ENCODE measurements around the gene DNAJC9.
A peak's percentile ranks its signal among the peaks of the same experiment; 100 is the strongest.

The DNAJC9 gene

DNA sequence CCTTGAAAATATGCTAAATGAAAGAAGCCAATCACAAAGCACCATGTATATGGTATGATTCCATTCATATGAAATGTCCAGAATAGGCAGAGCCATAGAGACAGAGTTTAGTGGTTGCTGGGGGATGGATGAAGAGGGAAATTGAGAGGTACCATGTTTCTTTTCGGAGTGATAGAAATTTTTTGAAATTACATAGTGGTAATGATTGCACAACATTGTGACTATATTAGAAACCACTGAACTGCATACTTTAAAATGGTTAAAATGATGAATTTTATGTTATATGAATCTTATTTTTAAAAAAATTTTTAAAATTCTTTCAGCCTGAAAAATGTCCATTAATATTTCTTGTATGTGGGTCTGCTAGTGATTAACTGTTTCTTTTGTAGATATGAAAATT lies 26.1 kb downstream of the DNAJC9 start:
- Histone ChIP-seq H3K27me3 (ENCODE audit: insufficient read depth, low read length) (no peaks in the 10 kb centered on the region), H3F3A (ENCODE audit: insufficient read depth, low read length) (no peaks in the 10 kb centered on the region), H3K36me3 (ENCODE audit: insufficient read depth, low read length) (peaks cover 7% of the 10 kb centered on the region), H2AFZ (ENCODE audit: low read length) (no peak overlapping the region), H3K79me2 (ENCODE audit: insufficient read depth, low read length) (no peaks in the 10 kb centered on the region), H3K9ac (ENCODE audit: low read length) (no peak overlapping the region), H3K4me2 (ENCODE audit: low read length) (no peak overlapping the region), H4K20me1 (ENCODE audit: insufficient read depth, low read length) (no peaks in the 10 kb centered on the region), H3K9me3 (ENCODE audit: low read length) (no peaks in the 10 kb centered on the region), H3K4me1 (ENCODE audit: insufficient read depth, low read length, severe bottlenecking) (no peaks in the 10 kb centered on the region), H3K9me2 (ENCODE audit: low read depth, low read length) (no peaks in the 10 kb centered on the region), H3K4me3 (ENCODE audit: low read depth, low read length, poor library complexity, severe bottlenecking) (no peak overlapping the region), H3K27ac (ENCODE audit: low read depth, low read length, poor library complexity, severe bottlenecking) (no peak overlapping the region)
- no peak for TF ChIP-seq EZH2 (IDR thresholded peaks at IDR 0.05; ENCODE audit: borderline replicate concordance, low read length)
- no peak for TF ChIP-seq CTCF (IDR thresholded peaks at IDR 0.05; ENCODE audit: low read length)

DNA sequence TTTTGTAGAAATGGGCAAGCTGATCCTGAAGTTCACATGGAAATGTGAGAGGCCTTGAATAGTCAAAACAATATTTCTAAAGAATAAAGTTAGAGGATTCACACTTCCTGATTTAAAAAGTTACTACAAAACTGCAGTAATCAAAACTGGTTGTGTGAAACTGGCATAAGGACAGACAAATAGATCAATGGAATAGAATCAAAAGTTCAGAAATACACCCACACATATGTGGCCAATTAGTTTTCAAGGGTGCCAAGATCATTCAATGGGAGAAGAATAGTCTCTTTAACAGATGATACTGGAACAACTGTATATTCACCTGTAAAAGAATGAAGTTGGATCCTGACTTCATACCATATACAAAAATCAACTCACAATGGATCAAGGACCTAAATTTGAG lies 27.7 kb downstream of the DNAJC9 start:
- no peaks in the 10 kb centered on the region for H3F3A ChIP-seq (ENCODE audit: insufficient read depth, low read length)
- H3K9me3 ChIP-seq (ENCODE audit: low read length) = no peaks in the 10 kb centered on the region
- TF ChIP-seq CTCF (IDR thresholded peaks at IDR 0.05; ENCODE audit: low read length) = no peak
- no peak for TF ChIP-seq EZH2 (IDR thresholded peaks at IDR 0.05; ENCODE audit: borderline replicate concordance, low read length)
- H3K9ac ChIP-seq (ENCODE audit: low read length) = no peak overlapping the region
- no peaks in the 10 kb centered on the region for H3K4me1 ChIP-seq (ENCODE audit: insufficient read depth, low read length, severe bottlenecking)
- H3K9me2 ChIP-seq (ENCODE audit: low read depth, low read length) = no peaks in the 10 kb centered on the region
- H3K36me3 ChIP-seq (ENCODE audit: insufficient read depth, low read length) = peaks cover 7% of the 10 kb centered on the region
- H4K20me1 ChIP-seq (ENCODE audit: insufficient read depth, low read length) = no peaks in the 10 kb centered on the region
- H3K79me2 ChIP-seq (ENCODE audit: insufficient read depth, low read length) = no peaks in the 10 kb centered on the region
- H3K27ac ChIP-seq (ENCODE audit: low read depth, low read length, poor library complexity, severe bottlenecking) = no peak overlapping the region
- H3K4me2 ChIP-seq (ENCODE audit: low read length) = no peak overlapping the region
- no peak overlapping the region for H2AFZ ChIP-seq (ENCODE audit: low read length)
- no peak overlapping the region for H3K4me3 ChIP-seq (ENCODE audit: low read depth, low read length, poor library complexity, severe bottlenecking)
- H3K27me3 ChIP-seq (ENCODE audit: insufficient read depth, low read length) = no peaks in the 10 kb centered on the region

DNA sequence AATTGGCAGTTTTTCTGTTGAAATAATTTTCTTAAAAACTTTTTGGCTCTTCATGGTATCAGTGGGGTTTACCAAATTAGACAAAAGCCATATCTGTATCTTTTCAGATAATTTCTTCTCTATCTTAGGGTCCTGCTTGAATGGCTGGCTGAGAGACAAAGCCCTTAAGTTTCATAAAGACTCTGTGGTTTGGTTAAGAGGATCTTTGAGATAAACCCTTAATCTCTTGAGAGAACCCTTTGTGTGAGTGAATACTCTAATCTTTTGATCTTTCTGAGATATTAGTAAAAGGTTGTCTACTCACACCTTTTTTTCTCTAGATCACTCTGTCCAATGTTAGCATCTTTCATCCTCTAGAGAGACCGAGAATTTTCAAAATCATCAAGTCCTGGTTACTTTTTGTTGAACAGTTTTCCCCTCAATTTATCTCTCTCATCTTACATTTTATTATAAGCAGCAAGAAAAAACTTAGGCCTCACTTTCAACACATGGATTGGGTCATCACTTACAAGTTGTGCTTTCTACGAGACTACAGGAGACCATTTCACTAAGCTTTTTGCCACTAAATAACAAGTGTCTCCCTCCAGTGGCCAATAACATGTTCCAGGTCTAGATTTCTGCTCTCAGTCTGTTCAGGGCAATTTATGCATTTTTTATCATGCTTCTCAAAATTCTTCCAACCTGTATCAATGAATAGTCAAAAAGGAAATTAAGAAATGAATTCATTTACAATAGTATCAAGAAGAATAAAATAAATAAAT lies 28.4 kb downstream of the DNAJC9 start:
- H3K4me3 ChIP-seq (ENCODE audit: low read depth, low read length, poor library complexity, severe bottlenecking) = no peak overlapping the region
- no peaks in the 10 kb centered on the region for H3K4me1 ChIP-seq (ENCODE audit: insufficient read depth, low read length, severe bottlenecking)
- H3K27me3 ChIP-seq (ENCODE audit: insufficient read depth, low read length) = no peaks in the 10 kb centered on the region
- H2AFZ ChIP-seq (ENCODE audit: low read length) = no peak overlapping the region
- H3K36me3 ChIP-seq (ENCODE audit: insufficient read depth, low read length) = peaks cover 7% of the 10 kb centered on the region
- H3F3A ChIP-seq (ENCODE audit: insufficient read depth, low read length) = no peaks in the 10 kb centered on the region
- no peaks in the 10 kb centered on the region for H3K79me2 ChIP-seq (ENCODE audit: insufficient read depth, low read length)
- TF ChIP-seq EZH2 (IDR thresholded peaks at IDR 0.05; ENCODE audit: borderline replicate concordance, low read length) (no peak), CTCF (IDR thresholded peaks at IDR 0.05; ENCODE audit: low read length) (peak; percentile 70)
- no peak overlapping the region for H3K9ac ChIP-seq (ENCODE audit: low read length)
- H3K9me3 ChIP-seq (ENCODE audit: low read length) = no peaks in the 10 kb centered on the region
- no peaks in the 10 kb centered on the region for H3K9me2 ChIP-seq (ENCODE audit: low read depth, low read length)
- H3K27ac ChIP-seq (ENCODE audit: low read depth, low read length, poor library complexity, severe bottlenecking) = no peak overlapping the region
- no peaks in the 10 kb centered on the region for H4K20me1 ChIP-seq (ENCODE audit: insufficient read depth, low read length)
- no peak overlapping the region for H3K4me2 ChIP-seq (ENCODE audit: low read length)
